HCT116 (cell line): ENCODE data around the gene ALKBH6. TPM values are rescaled to one million over a fixed set of nuclear protein-coding genes. Genes with fewer than 3 reads are reported as not detected.

Experiments
- ATAC-seq: fragments of 200-7000 bp; cut with Tn5 transposase; 2 replicates; pipeline ENCODE4 v1.9.1; 2020; ENCODE audit warnings: mild to moderate bottlenecking, moderate library complexity
- BruUV-seq: library from RNA; stranded (reverse); fragments of 400-500 nt; replicated peaks from 2 replicates; lab custom pipeline; 2021; lab: Mats Ljungman, UMichigan
- CTCF ChIA-PET: fragments of 300-600 bp; sonication (Branson Sonifier 250); formaldehyde crosslinking; loops from one replicate; lab custom pipeline; 2021; ENCODE audit warnings: antibody characterized with exemption; lab: Charles Lee
- POLR2A ChIA-PET: fragments of 300-600, 350-600 bp; sonication (Branson Sonifier 250); formaldehyde crosslinking; loops from one replicate; lab custom pipeline; 2021; ENCODE audit warnings: antibody characterized with exemption; lab: Charles Lee
- RAD21 ChIA-PET, 2 experiments: fragments of 300-600 bp; sonication (Branson Sonifier 250); formaldehyde crosslinking; loops; one replicate each; lab custom pipeline; 2023; ENCODE audit warnings: low total read pairs in 2 of 2; ENCODE audit not compliant: uncharacterized antibody in 2 of 2, unreplicated experiment in 2 of 2, low non-redundant PET in 1 of 2; lab: Charles Lee
- DNase-seq: peaks from one replicate; pipeline ENCODE4 v3.0.0-alpha.2; 2010; ENCODE audit warnings: low read depth, low spot score
- H2AFZ ChIP-seq: fragments of 200-600 bp; shearing (Covaris generic), sonication (generic); 2 replicates; pipeline ENCODE4 v1.6.1; 2017; ENCODE audit warnings: low read depth, mixed run types, mixed read lengths, antibody characterized with exemption, low read length; ENCODE audit not compliant: poor library complexity, severe bottlenecking
- H3K27ac ChIP-seq: 2 replicates; pipeline ENCODE4 v1.5.1; 2012; ENCODE audit warnings: low read depth, low read length
- H3K27me3 ChIP-seq: fragments of 200-600 bp; sonication (generic); 2 replicates; pipeline ENCODE4 v1.6.1; 2016; ENCODE audit warnings: mixed run types, low read length, mixed read lengths; ENCODE audit not compliant: insufficient read depth
- H3K36me3 ChIP-seq, 2 experiments: fragments of 200-500 bp in 1 of 2; fragments of 200-600 bp in 1 of 2; sonication (Bioruptor generic) in 1 of 2; sonication (generic) in 1 of 2; 2 replicates each; pipeline versions ENCODE4 v1.5.1 to v1.6.1; 2014 to 2016; ENCODE audit warnings: low read length in 2 of 2, inconsistent platforms in 1 of 2, mixed read lengths in 1 of 2, mixed run types in 1 of 2; ENCODE audit not compliant: insufficient read depth in 2 of 2, control insufficient read depth in 1 of 2
- H3K4me1 ChIP-seq, 2 experiments: fragments of 200-600 bp in 1 of 2; sonication (generic) in 1 of 2; 2 replicates each; pipeline versions ENCODE4 v1.5.1 to v1.6.1; 2012 to 2017; ENCODE audit warnings: low read length in 2 of 2, inconsistent platforms in 1 of 2, mild to moderate bottlenecking in 1 of 2, mixed read lengths in 1 of 2, mixed run types in 1 of 2, moderate library complexity in 1 of 2; ENCODE audit not compliant: insufficient read depth in 2 of 2, control insufficient read depth in 1 of 2
- H3K4me2 ChIP-seq: fragments of 200-600 bp; sonication (generic); 2 replicates; pipeline ENCODE4 v1.6.1; 2017; ENCODE audit warnings: mixed run types, low read length, mixed read lengths
- H3K4me3 ChIP-seq, 2 experiments: fragments of 200-600 bp in 1 of 2; sonication (generic) in 1 of 2; replicated peaks in 1 of 2; 2 replicates each; pipeline ENCODE4 v1.5.1; 2011 to 2016; ENCODE audit warnings: low read length in 2 of 2, control low read depth in 1 of 2, low read depth in 1 of 2, mild to moderate bottlenecking in 1 of 2, mixed read lengths in 1 of 2, mixed run types in 1 of 2
- H3K79me2 ChIP-seq: fragments of 200-600 bp; sonication (generic); 2 replicates; pipeline ENCODE4 v1.6.1; 2017; ENCODE audit warnings: mild to moderate bottlenecking, mixed run types, low read length, moderate library complexity, mixed read lengths; ENCODE audit not compliant: insufficient read depth
- H3K9ac ChIP-seq: fragments of 200-600 bp; sonication (generic); 2 replicates; pipeline ENCODE4 v1.6.1; 2016; ENCODE audit warnings: low read length, mixed read lengths
- H3K9me2 ChIP-seq: fragments of 200-600 bp; sonication (generic), shearing (Covaris generic); 2 replicates; pipeline ENCODE4 v1.6.1; 2017; ENCODE audit warnings: mixed run types, mild to moderate bottlenecking, moderate library complexity; ENCODE audit not compliant: insufficient read depth
- H3K9me3 ChIP-seq, 2 experiments: fragments of 200-500 bp in 1 of 2; fragments of 200-600 bp in 1 of 2; sonication (Bioruptor generic) in 1 of 2; sonication (generic) in 1 of 2; 2 replicates each; pipeline ENCODE4 v1.6.1; 2014 to 2017; ENCODE audit warnings: low read length in 2 of 2, mixed read lengths in 2 of 2, inconsistent platforms in 1 of 2, low read depth in 1 of 2, mild to moderate bottlenecking in 1 of 2, mixed run types in 1 of 2, moderate library complexity in 1 of 2; ENCODE audit not compliant: control insufficient read depth in 1 of 2, insufficient read depth in 1 of 2
- H4K20me1 ChIP-seq: fragments of 200-600 bp; sonication (generic), shearing (Covaris generic); 2 replicates; pipeline ENCODE4 v1.6.1; 2017; ENCODE audit warnings: mixed run types, mild to moderate bottlenecking, moderate library complexity; ENCODE audit not compliant: insufficient read depth
- CBX3 ChIP-seq: IDR thresholded peaks from 2 replicates; pipeline ENCODE4 v1.6.1; 2012; ENCODE audit warnings: low read depth
- CEBPB ChIP-seq: IDR thresholded peaks from 2 replicates; pipeline ENCODE4 v1.6.1; 2012; ENCODE audit warnings: low read depth
- CTCF ChIP-seq, 3 experiments: fragments of 200-600 bp in 1 of 3; sonication (generic) in 1 of 3; IDR thresholded peaks in 2 of 3; conservative IDR thresholded peaks in 1 of 3; 2 replicates each; pipeline ENCODE4 v1.5.1; 2012 to 2017; ENCODE audit warnings: low read depth in 2 of 3, low read length in 2 of 3, antibody characterized with exemption in 1 of 3, borderline replicate concordance in 1 of 3, control low read depth in 1 of 3, mild to moderate bottlenecking in 1 of 3, mixed read lengths in 1 of 3, mixed run types in 1 of 3, moderate library complexity in 1 of 3; ENCODE audit not compliant: insufficient read depth in 1 of 3
- EGR1 ChIP-seq: IDR thresholded peaks from 2 replicates; pipeline ENCODE4 v1.6.1; 2012; ENCODE audit warnings: low read depth
- ELF1 ChIP-seq: IDR thresholded peaks from 2 replicates; pipeline ENCODE4 v1.6.1; 2012; ENCODE audit warnings: low read depth, borderline replicate concordance
- EZH2 ChIP-seq: fragments of 200-600 bp; sonication (generic); IDR thresholded peaks from 2 replicates; pipeline ENCODE4 v1.6.1; 2017; ENCODE audit warnings: antibody characterized with exemption, mixed run types
- FOSL1 ChIP-seq: IDR thresholded peaks from 2 replicates; pipeline ENCODE4 v1.6.1; 2012; ENCODE audit warnings: low read depth
- REST ChIP-seq: IDR thresholded peaks from 2 replicates; pipeline ENCODE4 v1.6.1; 2012; ENCODE audit warnings: low read depth
- SIN3A ChIP-seq: IDR thresholded peaks from 2 replicates; pipeline ENCODE4 v1.6.1; 2012; ENCODE audit warnings: low read depth
- SP1 ChIP-seq: IDR thresholded peaks from 2 replicates; pipeline ENCODE4 v1.6.1; 2012; ENCODE audit warnings: low read depth
- SRF ChIP-seq: IDR thresholded peaks from 2 replicates; pipeline ENCODE4 v1.6.1; 2012; ENCODE audit warnings: low read depth
- TCF7L2 ChIP-seq: IDR thresholded peaks from 2 replicates; pipeline ENCODE4 v1.7.0; 2011; ENCODE audit warnings: borderline replicate concordance, inconsistent platforms; ENCODE audit not compliant: insufficient read depth, insufficient read length; ENCODE audit errors: extremely low read depth
- ZBTB33 ChIP-seq: IDR thresholded peaks from 2 replicates; pipeline ENCODE4 v1.6.1; 2011; ENCODE audit warnings: mild to moderate bottlenecking, low read length, moderate library complexity; ENCODE audit not compliant: insufficient replicate concordance; ENCODE audit errors: extremely low read depth
- ZFX ChIP-seq: fragments of 450-650 bp; IDR thresholded peaks from 2 replicates; pipeline ENCODE4 v1.6.1; 2017
- intact Hi-C: fragments of 100-400 bp; cut with micrococcal nuclease; formaldehyde crosslinking; loops from 2 replicates; pipeline ENCODE4 v1.10.0; 2022
- total RNA-seq: library from RNA; stranded (reverse); gene quantifications from one replicate; pipeline ENCODE4 v1.2.1, GENCODE V29; 2021; ENCODE audit not compliant: unreplicated experiment
- TF ChIP-seq, protein P1 (sequence below): IDR thresholded peaks from 2 replicates; pipeline ENCODE4 v1.6.1; 2012

The ALKBH6 gene
- total RNA-seq, 1 experiment from 2014 or later: 28.6 TPM

DNA sequence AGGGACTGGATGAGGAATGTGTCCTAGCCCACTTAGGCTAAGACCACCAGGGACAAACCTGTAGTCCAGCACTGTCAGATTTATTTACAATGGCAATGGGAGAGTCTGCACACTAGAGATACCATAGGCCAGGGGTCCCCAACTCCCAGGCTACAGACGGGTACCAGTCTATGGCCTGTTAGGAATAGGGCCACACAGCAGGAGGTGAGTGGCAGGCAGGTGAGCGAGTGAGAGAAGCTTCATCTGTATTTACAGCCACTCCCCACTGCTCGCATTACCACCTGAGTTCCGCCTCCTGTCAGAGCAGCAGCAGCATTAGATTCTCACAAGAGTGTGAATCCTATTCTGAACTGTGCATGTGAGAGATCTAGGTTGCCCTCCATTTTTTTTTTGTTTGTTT lies 37.6 kb upstream of the ALKBH6 start:
- Histone ChIP-seq H4K20me1 (no peaks in the 10 kb centered on the region), H3K27me3 (no peaks in the 10 kb centered on the region), H3K9me3 (no peaks in the 10 kb centered on the region), H3K27ac (no peak overlapping the region), H3K36me3 (no peaks in the 10 kb centered on the region), H3K79me2 (peaks cover 16% of the 10 kb centered on the region), H3K9me2 (no peaks in the 10 kb centered on the region), H3K4me1 (peaks cover 19 to 47% of the 10 kb centered on the region in 2 experiments), H3K4me3 (no peak overlapping the region), H2AFZ (no peak overlapping the region), H3K4me2 (no peak overlapping the region), H3K9ac (no peak overlapping the region)
- DNase-seq (no peak), ATAC-seq (no peak)
- intact Hi-C loops: loop anchor here (1.0 to 10.0 kb wide), 2 partner anchors 52 to 167 kb away; no protein-coding TSS in a partner anchor
- RAD21 ChIA-PET: no interaction called here
- no peak for TF ChIP-seq TCF7L2
- TF ChIP-seq, protein P1, sequence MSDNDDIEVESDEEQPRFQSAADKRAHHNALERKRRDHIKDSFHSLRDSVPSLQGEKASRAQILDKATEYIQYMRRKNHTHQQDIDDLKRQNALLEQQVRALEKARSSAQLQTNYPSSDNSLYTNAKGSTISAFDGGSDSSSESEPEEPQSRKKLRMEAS: no peak
- TF ChIP-seq EZH2: no peak
- no peak for TF ChIP-seq EGR1
- TF ChIP-seq ZFX: no peak
- TF ChIP-seq CEBPB: no peak
- no peak for TF ChIP-seq REST
- TF ChIP-seq CTCF (IDR thresholded peaks at IDR 0.05 in 2 of 3, conservative IDR thresholded peaks at IDR 0.05 in 1 of 3; ENCODE audit: borderline replicate concordance in 1 of 3, insufficient read depth in 1 of 3, low read depth in 2 of 3, low read length in 2 of 3): no peak
- TF ChIP-seq SIN3A: no peak
- no peak for TF ChIP-seq ZBTB33
- TF ChIP-seq FOSL1: no peak
- TF ChIP-seq ELF1: no peak
- no peak for TF ChIP-seq CBX3
- no peak for TF ChIP-seq SRF
- no peak for TF ChIP-seq SP1
- CTCF ChIA-PET: no interaction called here
- no TSS peak for BruUV-seq
- POLR2A ChIA-PET: no interaction called here
